ENCODE measurements around the gene DUOX2. TPM values are rescaled to one million over a fixed set of nuclear protein-coding genes. Genes with fewer than 3 reads are reported as not detected.
A peak's percentile ranks its signal among the peaks of the same experiment; 100 is the strongest.

The DUOX2 gene
- polyA plus RNA-seq, 1 donor (not counting 4 experiments of a cell fraction or from before 2014, with no cell fraction given): 0.31 TPM

- no peaks in the 10 kb centered on the region for H3K27me3 ChIP-seq (ENCODE audit: control insufficient read depth, extremely low read depth, insufficient read depth, low read length)
These were observed 19.6 kb upstream of the DUOX2 start for GRCh38 chr15:45133561-45133920.

GRCh38 chr15:45132844-45133560 is 19.0 kb upstream of the DUOX2 start:
- H3K4me2 ChIP-seq (ENCODE audit: control insufficient read depth, extremely low read depth, insufficient read depth, low read depth, low read length): peak overlapping the region; percentile 27
- no peaks in the 10 kb centered on the region for H4K20me1 ChIP-seq (ENCODE audit: control insufficient read depth, extremely low read depth, insufficient read depth, low read length)
- peaks cover 0 to 7% of the 10 kb centered on the region in 2 experiments for H3K36me3 ChIP-seq (ENCODE audit: control insufficient read depth in 2 of 2, extremely low read depth in 1 of 2, insufficient read depth in 2 of 2, low read length in 2 of 2)
- no peaks in the 10 kb centered on the region for H3K27me3 ChIP-seq (ENCODE audit: control insufficient read depth, extremely low read depth, insufficient read depth, low read length)
- no peak overlapping the region for H3K27ac ChIP-seq (ENCODE audit: control insufficient read depth, insufficient read depth, low read length)
- H3K9me3 ChIP-seq (ENCODE audit: control insufficient read depth, low read depth, low read length): no peaks in the 10 kb centered on the region
- peaks cover 28% of the 10 kb centered on the region for H3K4me1 ChIP-seq (ENCODE audit: control insufficient read depth, extremely low read depth, insufficient read depth, low read length)
- H2AFZ ChIP-seq (ENCODE audit: control insufficient read depth, low read length): no peak overlapping the region
- H3K79me2 ChIP-seq (ENCODE audit: control insufficient read depth, insufficient read depth, low read length): peaks cover 4% of the 10 kb centered on the region
- no peak for DNase-seq (ENCODE audit: low read depth, low spot score)
- no peaks in the 10 kb centered on the region for H3K9me1 ChIP-seq (ENCODE audit: control insufficient read depth, extremely low read depth, insufficient read depth, low read length)
- H3K4me3 ChIP-seq (ENCODE audit: control insufficient read depth in 2 of 3, extremely low read depth in 1 of 3, insufficient read depth in 2 of 3, low read depth in 1 of 3, low read length in 3 of 3): peak overlapping the region in 1 of 3 experiments; percentile 16
- dilution Hi-C loops (cut with MboI; ENCODE audit: extremely low pct_ligation_motif_present, low sequenced_read_pairs): no loop called here
- peak; percentile 36 for FAIRE-seq
- no peak for TF ChIP-seq CTCF (optimal IDR thresholded peaks at IDR 0.05 in 1 of 3, IDR thresholded peaks at IDR 0.05 in 1 of 3, conservative IDR thresholded peaks at IDR 0.05 in 1 of 3; ENCODE audit: extremely low read depth in 1 of 3, insufficient read depth in 2 of 3, low read length in 3 of 3)
- no peak for TF ChIP-seq EZH2 (IDR thresholded peaks at IDR 0.05; ENCODE audit: low read length)
- H3K9ac ChIP-seq (ENCODE audit: control insufficient read depth, extremely low read depth, insufficient read depth, low read length): no peak overlapping the region

More at GRCh38 chr15:45133561-45133920, 19.6 kb upstream of the DUOX2 start:
- FAIRE-seq (peak; percentile 66), DNase-seq (ENCODE audit: low read depth, low spot score) (no peak)
- dilution Hi-C loops (cut with MboI; ENCODE audit: extremely low pct_ligation_motif_present, low sequenced_read_pairs): no loop called here
- Histone ChIP-seq H2AFZ (ENCODE audit: control insufficient read depth, low read length) (no peak overlapping the region), H3K9ac (ENCODE audit: control insufficient read depth, extremely low read depth, insufficient read depth, low read length) (no peak overlapping the region), H3K79me2 (ENCODE audit: control insufficient read depth, insufficient read depth, low read length) (peaks cover 4% of the 10 kb centered on the region), H4K20me1 (ENCODE audit: control insufficient read depth, extremely low read depth, insufficient read depth, low read length) (no peaks in the 10 kb centered on the region), H3K4me2 (ENCODE audit: control insufficient read depth, extremely low read depth, insufficient read depth, low read depth, low read length) (peak overlapping the region; percentile 27), H3K9me1 (ENCODE audit: control insufficient read depth, extremely low read depth, insufficient read depth, low read length) (no peaks in the 10 kb centered on the region), H3K36me3 (ENCODE audit: control insufficient read depth in 2 of 2, extremely low read depth in 1 of 2, insufficient read depth in 2 of 2, low read length in 2 of 2) (peaks cover 2 to 10% of the 10 kb centered on the region in 2 experiments), H3K27ac (ENCODE audit: control insufficient read depth, insufficient read depth, low read length) (no peak overlapping the region), H3K4me1 (ENCODE audit: control insufficient read depth, extremely low read depth, insufficient read depth, low read length) (peaks cover 28% of the 10 kb centered on the region), H3K4me3 (ENCODE audit: control insufficient read depth in 2 of 3, extremely low read depth in 1 of 3, insufficient read depth in 2 of 3, low read depth in 1 of 3, low read length in 3 of 3) (peak overlapping the region in 1 of 3 experiments; percentile 16), H3K9me3 (ENCODE audit: control insufficient read depth, low read depth, low read length) (no peaks in the 10 kb centered on the region)
- TF ChIP-seq EZH2 (IDR thresholded peaks at IDR 0.05; ENCODE audit: low read length) (no peak), CTCF (optimal IDR thresholded peaks at IDR 0.05 in 1 of 3, IDR thresholded peaks at IDR 0.05 in 1 of 3, conservative IDR thresholded peaks at IDR 0.05 in 1 of 3; ENCODE audit: extremely low read depth in 1 of 3, insufficient read depth in 2 of 3, low read length in 3 of 3) (no peak)

All from keratinocyte (primary cell).